SK-N-MC (cell line): Measurements from ENCODE around the gene ZNF888.
"Not testable (repeated sequence)": the region's sequence is repeated elsewhere in the genome, so short reads cannot be mapped to it uniquely, and the experiment has no call there.

Experiments used
- DNase-seq: peaks from one replicate; pipeline ENCODE4 v3.0.0-alpha.2; 2011; ENCODE audit warnings: low read depth, low spot score
- H3K27ac ChIP-seq: fragments of 200-600 bp; sonication (generic); 2 replicates; pipeline ENCODE4 v1.5.1; 2016; ENCODE audit warnings: mixed run types
- H3K36me3 ChIP-seq: fragments of 200-600 bp; sonication (generic); 2 replicates; pipeline ENCODE4 v1.6.1; 2017; ENCODE audit warnings: antibody characterized with exemption, low read length, mixed read lengths; ENCODE audit not compliant: insufficient read depth
- H3K4me3 ChIP-seq: fragments of 200-600 bp; sonication (generic); 2 replicates; pipeline ENCODE4 v1.5.1; 2016
- H3K9ac ChIP-seq: fragments of 200-600 bp; sonication (generic); 2 replicates; pipeline ENCODE4 v1.8.0; 2017; ENCODE audit warnings: mixed run types, mixed read lengths; ENCODE audit not compliant: insufficient read length
- H3K9me3 ChIP-seq: fragments of 200-600 bp; sonication (generic); 2 replicates; pipeline ENCODE4 v1.6.1; 2017; ENCODE audit warnings: low read depth, mild to moderate bottlenecking, antibody characterized with exemption, low read length, moderate library complexity, mixed read lengths
- POLR2AphosphoS5 ChIP-seq: IDR thresholded peaks from 2 replicates; pipeline ENCODE4 v1.6.1; 2012; ENCODE audit warnings: mild to moderate bottlenecking, low read depth, low read length, borderline replicate concordance

The ZNF888 gene

DNA sequence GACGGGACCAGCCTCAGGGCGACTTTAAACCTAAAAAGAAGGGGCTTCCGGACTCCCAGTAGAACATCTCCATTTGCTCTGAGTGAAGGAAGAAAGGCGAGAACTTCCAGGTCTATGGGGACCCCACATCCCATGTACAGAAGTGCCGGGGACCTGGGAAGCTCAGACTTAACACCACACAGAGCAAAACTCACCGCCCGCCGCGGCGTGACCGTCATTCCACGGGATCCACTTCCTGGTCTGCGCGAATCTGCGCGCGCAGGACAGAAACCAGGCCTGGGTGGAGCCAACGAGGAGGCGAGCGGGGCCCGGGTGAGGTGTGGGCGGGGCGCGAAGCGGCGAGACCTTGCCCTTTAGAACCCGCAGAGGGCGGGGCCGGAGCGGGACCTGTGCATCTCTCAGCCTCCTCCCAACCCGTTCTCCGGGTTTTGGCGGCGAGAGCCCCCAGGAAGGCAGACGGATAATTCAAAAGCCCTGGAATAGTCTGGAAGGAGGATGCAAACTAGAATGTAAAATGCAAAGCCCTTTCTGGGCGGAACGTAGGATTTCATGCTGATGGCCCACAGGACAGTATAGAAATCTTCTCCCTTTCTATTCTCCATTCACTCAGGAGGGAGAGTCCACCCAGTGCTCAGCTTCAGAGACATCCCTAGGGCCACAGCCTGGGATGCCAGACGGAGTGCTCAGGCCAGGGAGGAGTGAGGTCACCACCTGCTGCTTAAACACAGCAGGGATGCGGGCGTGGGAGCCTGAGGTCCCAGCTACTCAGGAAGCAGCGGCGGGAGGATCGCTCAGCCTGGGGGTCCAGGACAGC, 65.6 kb downstream of the ZNF888 start, which contains the start of gene ZNF468:
ZNF468 (minus strand) TSS at position 242 of the 814 bp plus-strand sequence. CDS start 3,347 bp downstream, outside the sequence.
- not testable (repeated sequence) for H3K9me3 ChIP-seq, DNase-seq, H3K27ac ChIP-seq
- peak within 1 kb of the TSS; percentile 74 for H3K9ac ChIP-seq
- TF ChIP-seq POLR2AphosphoS5: peak; percentile 67
- H3K36me3 ChIP-seq: peaks cover 16% of the 10 kb centered on the region
- H3K4me3 ChIP-seq: peak within 1 kb of the TSS; percentile 80

DNA sequence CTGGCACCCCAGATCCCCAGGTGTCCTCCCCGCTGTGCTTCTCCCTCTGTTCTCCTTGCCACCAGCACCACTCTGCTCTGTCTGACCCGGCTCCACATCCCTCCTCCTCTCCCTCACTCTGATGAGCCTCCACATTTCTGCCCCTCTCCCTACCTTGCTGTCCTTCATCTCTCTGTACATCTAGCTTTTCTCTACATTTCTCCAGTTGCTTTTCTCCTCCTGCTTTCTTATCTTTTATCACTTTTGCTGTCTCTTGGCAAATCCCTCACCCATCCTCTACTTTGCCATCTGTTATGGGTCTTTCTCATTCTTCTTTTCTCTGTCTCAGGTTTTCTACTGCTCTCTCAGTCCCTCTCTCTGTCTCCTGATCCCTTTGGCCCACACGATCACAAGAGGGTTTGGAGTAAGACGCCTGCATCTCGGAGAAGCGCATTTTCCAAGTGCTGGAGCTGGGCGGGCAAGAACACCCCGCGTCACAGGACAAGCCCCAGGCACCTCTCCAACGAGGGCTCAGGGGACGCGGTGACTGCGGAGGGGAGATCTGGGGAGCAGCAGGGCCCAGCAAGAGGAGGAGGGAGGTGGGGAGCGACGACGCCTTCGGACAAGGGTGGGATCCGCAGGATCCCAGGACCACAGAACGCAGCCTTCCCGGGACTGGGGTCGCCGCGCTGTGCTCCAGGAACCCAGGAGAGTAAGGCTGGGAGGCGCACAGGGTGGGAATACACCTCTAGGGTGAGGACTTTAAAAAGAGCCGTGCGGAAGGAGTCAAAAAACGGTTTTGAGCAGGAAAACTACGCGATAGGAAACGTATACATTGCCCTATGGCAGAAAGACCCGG, 66.5 kb downstream of the ZNF888 start:
- peak overlapping the region; percentile 74 for H3K9ac ChIP-seq
- H3K4me3 ChIP-seq: peak overlapping the region; percentile 80
- peaks cover 16% of the 10 kb centered on the region for H3K36me3 ChIP-seq
- H3K9me3 ChIP-seq, DNase-seq, H3K27ac ChIP-seq: not testable (repeated sequence)
